ENCODE data around the gene TACR2.

TACR2 gene

GRCh38 chr10:69406302-69406811 lies 10.4 kb downstream of the TACR2 start:
- Histone ChIP-seq H3K9me3 (ENCODE audit: control insufficient read depth in 5 of 5, low read length in 5 of 5) (no peaks in the 10 kb centered on the region), H3K4me3 (ENCODE audit: low read depth in 1 of 5, low read length in 5 of 5) (peak overlapping the region in 2 of 5 donors; percentile 17 to 40), H3K27me3 (ENCODE audit: control insufficient read depth in 5 of 5, insufficient read depth in 4 of 5, low read length in 5 of 5) (no peaks in the 10 kb centered on the region), H3K9ac (ENCODE audit: low read length in 5 of 5) (peak overlapping the region in 3 of 5 donors; percentile 44 to 56 (median 54)), H3K27ac (ENCODE audit: low read depth, low read length) (peak overlapping the region; percentile 67), H3K36me3 (ENCODE audit: control insufficient read depth in 5 of 5, insufficient read depth in 5 of 5, low read length in 5 of 5) (peaks cover 0 to 11% (median 9%) of the 10 kb centered on the region in 5 donors), H3K4me1 (ENCODE audit: control insufficient read depth in 5 of 5, insufficient read depth in 5 of 5, low read length in 5 of 5) (peaks cover 5 to 48% (median 31%) of the 10 kb centered on the region in 5 donors)

GRCh38 chr10:69405221-69405620 lies 11.5 kb downstream of the TACR2 start:
- Histone ChIP-seq H3K9me3 (ENCODE audit: control insufficient read depth in 5 of 5, low read length in 5 of 5) (no peaks in the 10 kb centered on the region), H3K36me3 (ENCODE audit: control insufficient read depth in 5 of 5, insufficient read depth in 5 of 5, low read length in 5 of 5) (peaks cover 0 to 22% (median 20%) of the 10 kb centered on the region in 5 donors), H3K4me3 (ENCODE audit: low read depth in 1 of 5, low read length in 5 of 5) (no peak overlapping the region), H3K27me3 (ENCODE audit: control insufficient read depth in 5 of 5, insufficient read depth in 4 of 5, low read length in 5 of 5) (no peaks in the 10 kb centered on the region), H3K4me1 (ENCODE audit: control insufficient read depth in 5 of 5, insufficient read depth in 5 of 5, low read length in 5 of 5) (peaks cover 5 to 48% (median 31%) of the 10 kb centered on the region in 5 donors), H3K27ac (ENCODE audit: low read depth, low read length) (peak overlapping the region; percentile 67), H3K9ac (ENCODE audit: low read length in 5 of 5) (no peak overlapping the region)

GRCh38 chr10:69404786-69405185 lies 11.9 kb downstream of the TACR2 start:
- no peak overlapping the region for H3K4me3 ChIP-seq (ENCODE audit: low read depth in 1 of 5, low read length in 5 of 5)
- no peak overlapping the region for H3K9ac ChIP-seq (ENCODE audit: low read length in 5 of 5)
- peaks cover 0 to 27% (median 24%) of the 10 kb centered on the region in 5 donors for H3K36me3 ChIP-seq (ENCODE audit: control insufficient read depth in 5 of 5, insufficient read depth in 5 of 5, low read length in 5 of 5)
- peak overlapping the region; percentile 67 for H3K27ac ChIP-seq (ENCODE audit: low read depth, low read length)
- H3K27me3 ChIP-seq (ENCODE audit: control insufficient read depth in 5 of 5, insufficient read depth in 4 of 5, low read length in 5 of 5), result no peaks in the 10 kb centered on the region
- H3K9me3 ChIP-seq (ENCODE audit: control insufficient read depth in 5 of 5, low read length in 5 of 5), result no peaks in the 10 kb centered on the region
- H3K4me1 ChIP-seq (ENCODE audit: control insufficient read depth in 5 of 5, insufficient read depth in 5 of 5, low read length in 5 of 5), result peaks cover 5 to 48% (median 31%) of the 10 kb centered on the region in 5 donors

- H3K36me3 ChIP-seq (ENCODE audit: control insufficient read depth in 5 of 5, insufficient read depth in 5 of 5, low read length in 5 of 5), result peaks cover 0 to 38% (median 34%) of the 10 kb centered on the region in 5 donors
- peaks cover 5 to 46% (median 25%) of the 10 kb centered on the region in 5 donors for H3K4me1 ChIP-seq (ENCODE audit: control insufficient read depth in 5 of 5, insufficient read depth in 5 of 5, low read length in 5 of 5)
Observed at GRCh38 chr10:69403519-69403918, 13.2 kb downstream of the TACR2 start.

GRCh38 chr10:69403066-69403465 lies 13.7 kb downstream of the TACR2 start:
- H3K4me1 ChIP-seq (ENCODE audit: control insufficient read depth in 5 of 5, insufficient read depth in 5 of 5, low read length in 5 of 5), result peaks cover 5 to 48% (median 27%) of the 10 kb centered on the region in 5 donors
- H3K9me3 ChIP-seq (ENCODE audit: control insufficient read depth in 5 of 5, low read length in 5 of 5), result no peaks in the 10 kb centered on the region
- H3K27me3 ChIP-seq (ENCODE audit: control insufficient read depth in 5 of 5, insufficient read depth in 4 of 5, low read length in 5 of 5), result no peaks in the 10 kb centered on the region
- H3K36me3 ChIP-seq (ENCODE audit: control insufficient read depth in 5 of 5, insufficient read depth in 5 of 5, low read length in 5 of 5), result peaks cover 0 to 40% (median 36%) of the 10 kb centered on the region in 5 donors
- H3K4me3 ChIP-seq (ENCODE audit: low read depth in 1 of 5, low read length in 5 of 5), result no peak overlapping the region
- H3K9ac ChIP-seq (ENCODE audit: low read length in 5 of 5), result no peak overlapping the region
- no peak overlapping the region for H3K27ac ChIP-seq (ENCODE audit: low read depth, low read length)

More at GRCh38 chr10:69403519-69403918, 13.2 kb downstream of the TACR2 start:
- Histone ChIP-seq H3K9ac (ENCODE audit: low read length in 5 of 5) (no peak overlapping the region), H3K27ac (ENCODE audit: low read depth, low read length) (no peak overlapping the region), H3K27me3 (ENCODE audit: control insufficient read depth in 5 of 5, insufficient read depth in 4 of 5, low read length in 5 of 5) (no peaks in the 10 kb centered on the region), H3K9me3 (ENCODE audit: control insufficient read depth in 5 of 5, low read length in 5 of 5) (no peaks in the 10 kb centered on the region), H3K4me3 (ENCODE audit: low read depth in 1 of 5, low read length in 5 of 5) (no peak overlapping the region)

GRCh38 chr10:69402386-69402785 lies 14.3 kb downstream of the TACR2 start:
- H3K36me3 ChIP-seq (ENCODE audit: control insufficient read depth in 5 of 5, insufficient read depth in 5 of 5, low read length in 5 of 5), result peaks cover 0 to 40% (median 36%) of the 10 kb centered on the region in 5 donors
- H3K27ac ChIP-seq (ENCODE audit: low read depth, low read length), result no peak overlapping the region
- no peak overlapping the region for H3K9ac ChIP-seq (ENCODE audit: low read length in 5 of 5)
- no peaks in the 10 kb centered on the region for H3K9me3 ChIP-seq (ENCODE audit: control insufficient read depth in 5 of 5, low read length in 5 of 5)
- peaks cover 3 to 41% (median 21%) of the 10 kb centered on the region in 5 donors for H3K4me1 ChIP-seq (ENCODE audit: control insufficient read depth in 5 of 5, insufficient read depth in 5 of 5, low read length in 5 of 5)
- H3K4me3 ChIP-seq (ENCODE audit: low read depth in 1 of 5, low read length in 5 of 5), result no peak overlapping the region
- H3K27me3 ChIP-seq (ENCODE audit: control insufficient read depth in 5 of 5, insufficient read depth in 4 of 5, low read length in 5 of 5), result no peaks in the 10 kb centered on the region

- H3K27me3 ChIP-seq (ENCODE audit: control insufficient read depth in 5 of 5, insufficient read depth in 4 of 5, low read length in 5 of 5), result no peaks in the 10 kb centered on the region
- H3K36me3 ChIP-seq (ENCODE audit: control insufficient read depth in 5 of 5, insufficient read depth in 5 of 5, low read length in 5 of 5), result peaks cover 0 to 44% (median 40%) of the 10 kb centered on the region in 5 donors
- no peak overlapping the region for H3K9ac ChIP-seq (ENCODE audit: low read length in 5 of 5)
- no peak overlapping the region for H3K4me3 ChIP-seq (ENCODE audit: low read depth in 1 of 5, low read length in 5 of 5)
- no peaks in the 10 kb centered on the region for H3K9me3 ChIP-seq (ENCODE audit: control insufficient read depth in 5 of 5, low read length in 5 of 5)
- peaks cover 2 to 31% (median 12%) of the 10 kb centered on the region in 5 donors for H3K4me1 ChIP-seq (ENCODE audit: control insufficient read depth in 5 of 5, insufficient read depth in 5 of 5, low read length in 5 of 5)
- H3K27ac ChIP-seq (ENCODE audit: low read depth, low read length), result no peak overlapping the region
Observed at GRCh38 chr10:69401416-69401815, 15.3 kb downstream of the TACR2 start.

GRCh38 chr10:69400936-69401335 lies 15.8 kb downstream of the TACR2 start:
- Histone ChIP-seq H3K9me3 (ENCODE audit: control insufficient read depth in 5 of 5, low read length in 5 of 5) (no peaks in the 10 kb centered on the region), H3K4me1 (ENCODE audit: control insufficient read depth in 5 of 5, insufficient read depth in 5 of 5, low read length in 5 of 5) (peaks cover 0 to 26% (median 7%) of the 10 kb centered on the region in 5 donors), H3K36me3 (ENCODE audit: control insufficient read depth in 5 of 5, insufficient read depth in 5 of 5, low read length in 5 of 5) (peaks cover 0 to 44% (median 41%) of the 10 kb centered on the region in 5 donors), H3K4me3 (ENCODE audit: low read depth in 1 of 5, low read length in 5 of 5) (no peak overlapping the region), H3K9ac (ENCODE audit: low read length in 5 of 5) (no peak overlapping the region), H3K27me3 (ENCODE audit: control insufficient read depth in 5 of 5, insufficient read depth in 4 of 5, low read length in 5 of 5) (no peaks in the 10 kb centered on the region), H3K27ac (ENCODE audit: low read depth, low read length) (no peak overlapping the region)

GRCh38 chr10:69398466-69398865 lies 18.3 kb downstream of the TACR2 start:
- Histone ChIP-seq H3K4me1 (ENCODE audit: control insufficient read depth in 5 of 5, insufficient read depth in 5 of 5, low read length in 5 of 5) (peaks cover 0 to 15% (median 5%) of the 10 kb centered on the region in 5 donors), H3K9ac (ENCODE audit: low read length in 5 of 5) (no peak overlapping the region), H3K9me3 (ENCODE audit: control insufficient read depth in 5 of 5, low read length in 5 of 5) (no peaks in the 10 kb centered on the region), H3K36me3 (ENCODE audit: control insufficient read depth in 5 of 5, insufficient read depth in 5 of 5, low read length in 5 of 5) (peaks cover 0 to 66% (median 56%) of the 10 kb centered on the region in 5 donors), H3K27ac (ENCODE audit: low read depth, low read length) (no peak overlapping the region), H3K4me3 (ENCODE audit: low read depth in 1 of 5, low read length in 5 of 5) (no peak overlapping the region), H3K27me3 (ENCODE audit: control insufficient read depth in 5 of 5, insufficient read depth in 4 of 5, low read length in 5 of 5) (no peaks in the 10 kb centered on the region)

GRCh38 chr10:69397972-69398371 lies 18.7 kb downstream of the TACR2 start:
- Histone ChIP-seq H3K36me3 (ENCODE audit: control insufficient read depth in 5 of 5, insufficient read depth in 5 of 5, low read length in 5 of 5) (peaks cover 0 to 66% (median 56%) of the 10 kb centered on the region in 5 donors), H3K27ac (ENCODE audit: low read depth, low read length) (no peak overlapping the region), H3K4me3 (ENCODE audit: low read depth in 1 of 5, low read length in 5 of 5) (no peak overlapping the region)

More at GRCh38 chr10:69397972-69398371, 18.7 kb downstream of the TACR2 start:
- H3K9ac ChIP-seq (ENCODE audit: low read length in 5 of 5), result no peak overlapping the region
- no peaks in the 10 kb centered on the region for H3K9me3 ChIP-seq (ENCODE audit: control insufficient read depth in 5 of 5, low read length in 5 of 5)
- H3K27me3 ChIP-seq (ENCODE audit: control insufficient read depth in 5 of 5, insufficient read depth in 4 of 5, low read length in 5 of 5), result no peaks in the 10 kb centered on the region
- peaks cover 0 to 15% (median 5%) of the 10 kb centered on the region in 5 donors for H3K4me1 ChIP-seq (ENCODE audit: control insufficient read depth in 5 of 5, insufficient read depth in 5 of 5, low read length in 5 of 5)

Data from subcutaneous abdominal adipose tissue (tissue), 5 donors.